Activated naive CD8-positive, alpha-beta T cell treated with anti-CD3 and anti-CD28 coated beads, Interleukin-2, amount 10 ng/mL, durations not matched to agents 7 days and 5 days (primary cell): Measurements from ENCODE around the gene ANKRD13A. TPM values are rescaled to one million over a fixed set of nuclear protein-coding genes. Genes with fewer than 3 reads are reported as not detected.
"Not testable (repeated sequence)": the region's sequence is repeated elsewhere in the genome, so short reads cannot be mapped to it uniquely, and the experiment has no call there.

Experiments
- ATAC-seq: fragments of 150-1000 bp; cut with Tn5 transposase; one replicate; pipeline ENCODE4 v1.10.0; 2021; ENCODE audit warnings: low read depth, moderate library complexity
- POLR2A ChIA-PET: fragments of 350-600 bp; sonication (Branson Sonifier 250); formaldehyde crosslinking; loops from one replicate; lab custom pipeline; 2021; ENCODE audit warnings: antibody characterized with exemption; lab: Charles Lee
- DNase-seq: peaks from one replicate; pipeline ENCODE4 v3.0.0; 2021
- H3K27ac Mint-ChIP-seq: one replicate; pipeline ENCODE4 v1.8.0; 2022; ENCODE audit warnings: mild to moderate bottlenecking, mixed read lengths
- H3K27me3 Mint-ChIP-seq: one replicate; pipeline ENCODE4 v1.8.0; 2022; ENCODE audit warnings: mild to moderate bottlenecking, moderate library complexity, mixed read lengths
- H3K36me3 Mint-ChIP-seq: one replicate; pipeline ENCODE4 v1.8.0; 2021; ENCODE audit warnings: mild to moderate bottlenecking, mixed read lengths
- H3K4me1 Mint-ChIP-seq: one replicate; pipeline ENCODE4 v1.8.0; 2021; ENCODE audit warnings: mixed read lengths
- H3K4me3 Mint-ChIP-seq: one replicate; pipeline ENCODE4 v1.8.0; 2022; ENCODE audit warnings: mild to moderate bottlenecking, moderate library complexity, mixed read lengths
- H3K9me3 Mint-ChIP-seq: one replicate; pipeline ENCODE4 v1.8.0; 2021; ENCODE audit warnings: mixed read lengths
- total RNA-seq, 2 experiments: library from RNA; stranded (reverse); gene quantifications; one replicate each; pipeline ENCODE4 v1.2.3, GENCODE V29; 2021

ANKRD13A gene
- total RNA-seq, 2 experiments from 2014 or later = 85.8 to 88.8 TPM

DNA sequence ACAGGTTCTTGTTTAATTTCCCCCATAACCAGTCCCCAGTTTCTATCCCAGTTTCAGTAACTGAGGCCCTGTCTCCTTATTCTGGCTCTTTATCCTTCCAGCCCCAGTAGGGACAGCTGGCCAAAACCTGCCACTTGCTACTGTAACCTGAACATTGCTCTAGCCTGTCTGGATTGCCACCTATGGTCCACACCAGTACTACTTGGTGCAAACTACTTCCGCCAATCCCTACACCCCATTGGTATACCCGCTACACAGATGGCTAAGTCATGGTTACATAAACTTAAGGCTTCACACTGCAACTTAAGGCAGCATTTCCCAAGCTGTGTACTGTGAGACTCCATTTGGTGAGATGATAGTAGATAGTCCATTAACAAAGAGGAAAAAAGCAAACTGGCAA, 69.4 kb downstream of the ANKRD13A start:
- POLR2A ChIA-PET = no interaction called here
- Mint-ChIP-seq H3K4me3 (no peak overlapping the region), H3K27ac (no peak overlapping the region), H3K9me3 (no peaks in the 10 kb centered on the region), H3K36me3 (peaks cover 19% of the 10 kb centered on the region), H3K27me3 (no peaks in the 10 kb centered on the region), H3K4me1 (peaks cover 21% of the 10 kb centered on the region)
- ATAC-seq = no peak
- no peak for DNase-seq

DNA sequence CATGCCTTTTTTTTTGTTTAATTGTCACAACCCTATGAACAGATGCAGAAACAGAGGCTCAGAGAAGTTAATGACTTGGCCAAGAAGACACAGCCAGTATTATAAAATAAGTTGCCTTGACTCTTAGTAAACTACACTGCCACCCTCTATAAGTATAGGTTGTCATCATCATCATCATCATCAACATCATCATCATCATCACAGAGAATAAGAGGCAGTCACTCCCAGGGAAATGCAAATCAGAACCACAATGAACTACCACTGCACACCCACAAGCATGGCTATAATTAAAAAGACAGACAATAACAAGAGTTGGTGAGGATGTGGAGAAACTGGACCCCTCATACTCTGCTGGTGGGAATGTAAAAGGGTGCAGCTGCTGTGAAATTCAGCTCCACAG, 72.3 kb downstream of the ANKRD13A start:
- Mint-ChIP-seq H3K4me3 (peak overlapping the region; percentile 92), H3K27ac (peak overlapping the region; percentile 36), H3K27me3 (no peaks in the 10 kb centered on the region), H3K36me3 (peaks cover 14% of the 10 kb centered on the region), H3K9me3 (no peaks in the 10 kb centered on the region), H3K4me1 (peaks cover 29% of the 10 kb centered on the region)
- no peak for ATAC-seq
- POLR2A ChIA-PET = no interaction called here
- no peak for DNase-seq

DNA sequence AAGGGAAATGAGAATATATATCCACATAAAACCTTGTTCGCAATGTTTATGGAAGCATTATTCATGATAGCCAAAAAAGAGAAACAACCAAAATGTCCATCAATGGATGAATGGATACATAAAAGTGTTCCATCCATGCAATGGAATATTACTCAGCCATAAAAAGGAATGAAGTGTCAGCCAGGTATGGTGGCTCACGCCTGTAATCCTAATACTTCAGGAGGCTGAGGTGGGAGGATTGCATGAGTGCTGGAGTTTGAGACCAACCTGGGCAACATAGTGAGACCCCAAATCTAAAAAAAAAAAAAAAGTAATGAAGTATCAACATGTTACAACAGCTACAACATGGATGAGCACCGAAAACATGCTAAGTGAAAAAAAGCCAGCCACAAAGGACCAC, 72.7 kb downstream of the ANKRD13A start:
- Mint-ChIP-seq H3K4me1 (peaks cover 29% of the 10 kb centered on the region), H3K4me3 (peak overlapping the region; percentile 92), H3K27me3 (no peaks in the 10 kb centered on the region), H3K36me3 (peaks cover 14% of the 10 kb centered on the region), H3K9me3 (no peaks in the 10 kb centered on the region), H3K27ac (peak overlapping the region; percentile 36)
- POLR2A ChIA-PET = interaction anchor here (1.1 kb wide), 1 partner anchor 27 kb away, joined by 3 read pairs; no protein-coding TSS in a partner anchor
- no peak for ATAC-seq
- DNase-seq = no peak

DNA sequence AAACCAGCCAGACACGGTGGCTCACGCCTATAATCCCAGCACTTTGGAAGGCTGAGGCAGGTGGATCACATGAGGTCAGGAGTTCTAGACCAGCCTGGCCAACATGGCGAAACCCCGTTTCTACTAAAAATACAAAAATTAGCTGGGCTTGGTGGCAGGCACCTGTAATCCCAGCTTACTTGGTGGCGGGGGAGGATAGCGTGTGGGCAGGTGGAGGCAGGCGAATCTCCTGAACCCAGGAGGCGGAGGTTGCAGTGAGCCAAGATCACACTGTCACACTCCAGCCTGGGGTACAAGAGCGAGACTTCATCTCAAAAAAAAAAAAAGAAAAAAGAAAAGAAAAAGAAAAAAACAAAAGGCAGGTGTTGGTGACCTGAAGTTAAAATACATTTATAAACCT, 73.4 kb downstream of the ANKRD13A start:
- Mint-ChIP-seq H3K4me1 (peaks cover 29% of the 10 kb centered on the region), H3K4me3 (peak overlapping the region; percentile 92), H3K27ac (peak overlapping the region; percentile 89), H3K36me3 (peaks cover 14% of the 10 kb centered on the region)
- POLR2A ChIA-PET = interaction anchor here (1.1 to 1.3 kb wide), 3 partner anchors 10 to 35 kb away, joined by 3 read pairs; no protein-coding TSS in a partner anchor
- not testable (repeated sequence) for H3K27me3 Mint-ChIP-seq, ATAC-seq, DNase-seq, H3K9me3 Mint-ChIP-seq

DNA sequence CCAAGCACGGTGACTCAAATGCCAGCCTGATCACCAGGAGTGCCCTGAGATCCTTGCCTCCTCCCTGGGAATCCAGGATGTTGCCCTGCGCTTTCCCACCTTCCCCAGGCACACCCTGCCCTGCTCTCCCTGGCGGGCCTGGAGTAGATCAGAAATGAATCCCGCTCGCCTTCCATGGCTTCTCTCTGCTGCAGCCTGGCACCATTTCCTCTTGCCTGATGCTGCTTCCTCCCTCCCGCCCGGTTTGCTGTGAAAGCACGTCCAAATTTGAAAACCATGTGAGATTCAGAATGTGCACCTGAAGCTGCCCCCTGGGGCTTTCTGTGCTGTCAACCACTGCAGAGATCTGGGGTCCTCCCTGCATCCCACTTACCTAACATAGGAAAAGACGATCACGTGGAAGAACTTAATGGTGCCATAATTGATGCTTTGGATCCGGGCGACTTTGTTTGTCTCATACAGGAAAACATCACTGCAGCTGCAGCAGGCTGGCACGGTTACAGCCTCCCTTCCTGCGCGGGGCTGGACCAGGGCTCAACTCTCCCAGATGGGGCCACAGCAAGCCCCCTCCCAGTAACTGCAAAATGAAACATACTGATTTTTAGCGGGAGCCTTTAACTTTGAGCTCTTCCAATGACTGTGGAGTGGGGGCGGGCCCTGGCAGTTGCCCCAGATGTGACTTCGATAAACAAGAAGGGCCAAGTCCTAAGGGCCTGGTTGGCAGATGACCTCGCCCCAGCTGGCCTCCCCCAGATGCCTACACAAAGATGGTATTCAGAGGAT, 74.0 kb downstream of the ANKRD13A start:
- peak overlapping the region; percentile 92 for H3K4me3 Mint-ChIP-seq
- H3K36me3 Mint-ChIP-seq = peaks cover 14% of the 10 kb centered on the region
- DNase-seq (peak; percentile 50), ATAC-seq (peak; percentile 66)
- no peaks in the 10 kb centered on the region for H3K9me3 Mint-ChIP-seq
- H3K27me3 Mint-ChIP-seq = no peaks in the 10 kb centered on the region
- POLR2A ChIA-PET = interaction anchor here (0.6 to 1.4 kb wide), 6 partner anchors 10 to 78 kb away, joined by 3 to 5 read pairs (median 3); partner anchors contain the start of gene C12orf76
- peak overlapping the region; percentile 89 for H3K27ac Mint-ChIP-seq
- H3K4me1 Mint-ChIP-seq = peaks cover 29% of the 10 kb centered on the region

DNA sequence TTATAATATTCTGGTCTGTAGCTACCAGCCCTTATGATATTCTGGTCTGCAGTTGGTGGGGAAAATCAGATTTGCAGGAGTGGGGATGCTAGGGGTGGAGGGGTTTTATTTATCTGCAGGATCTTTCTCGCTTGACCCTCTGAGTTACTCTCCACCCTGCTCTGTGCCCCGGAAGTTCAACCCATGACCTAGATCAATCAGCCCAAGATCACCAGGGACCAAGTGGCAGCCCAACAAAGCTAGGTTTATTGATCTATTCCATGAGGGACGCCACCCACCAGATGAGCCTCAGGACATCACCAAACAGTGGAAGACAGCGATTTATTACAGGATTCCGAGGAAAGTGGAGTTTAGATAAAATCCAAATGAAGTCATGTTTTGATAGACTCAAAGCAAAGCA, 74.9 kb downstream of the ANKRD13A start:
- no peaks in the 10 kb centered on the region for H3K27me3 Mint-ChIP-seq
- ATAC-seq (no peak), DNase-seq (no peak)
- H3K9me3 Mint-ChIP-seq = peaks cover 1% of the 10 kb centered on the region
- H3K4me3 Mint-ChIP-seq = peak overlapping the region; percentile 92
- H3K27ac Mint-ChIP-seq = no peak overlapping the region
- H3K36me3 Mint-ChIP-seq = peaks cover 14% of the 10 kb centered on the region
- H3K4me1 Mint-ChIP-seq = peaks cover 34% of the 10 kb centered on the region
- POLR2A ChIA-PET = interaction anchor here (0.6 to 1.4 kb wide), 4 partner anchors 26 to 79 kb away, joined by 3 to 5 read pairs (median 4); partner anchors contain the start of gene C12orf76

DNA sequence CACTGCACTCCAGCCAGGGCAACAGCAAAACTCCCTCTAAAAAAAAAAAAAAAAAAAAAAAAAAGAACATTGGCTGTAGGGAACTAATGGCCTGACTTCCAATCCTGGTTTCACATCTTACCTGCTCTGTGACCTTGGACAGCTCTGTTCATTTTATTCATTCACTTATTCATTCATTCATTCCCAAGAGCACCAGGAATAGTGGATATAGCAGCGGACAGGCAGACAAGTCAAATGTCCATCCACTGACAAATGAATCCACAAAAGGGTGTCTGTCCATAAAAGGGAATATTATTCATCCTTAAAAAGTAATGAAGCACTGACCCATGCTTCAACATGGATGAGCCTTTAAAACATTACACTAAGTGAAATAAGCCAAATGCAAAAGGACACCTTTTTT, 76.7 kb downstream of the ANKRD13A start:
- DNase-seq (no peak), ATAC-seq (no peak)
- Mint-ChIP-seq H3K27me3 (no peaks in the 10 kb centered on the region), H3K9me3 (peaks cover 1% of the 10 kb centered on the region), H3K36me3 (peaks cover 20% of the 10 kb centered on the region), H3K4me3 (no peak overlapping the region), H3K27ac (no peak overlapping the region), H3K4me1 (peaks cover 47% of the 10 kb centered on the region)
- POLR2A ChIA-PET = interaction anchor here (0.6 kb wide), 1 partner anchor 175 kb away, joined by 4 read pairs; no protein-coding TSS in a partner anchor

DNA sequence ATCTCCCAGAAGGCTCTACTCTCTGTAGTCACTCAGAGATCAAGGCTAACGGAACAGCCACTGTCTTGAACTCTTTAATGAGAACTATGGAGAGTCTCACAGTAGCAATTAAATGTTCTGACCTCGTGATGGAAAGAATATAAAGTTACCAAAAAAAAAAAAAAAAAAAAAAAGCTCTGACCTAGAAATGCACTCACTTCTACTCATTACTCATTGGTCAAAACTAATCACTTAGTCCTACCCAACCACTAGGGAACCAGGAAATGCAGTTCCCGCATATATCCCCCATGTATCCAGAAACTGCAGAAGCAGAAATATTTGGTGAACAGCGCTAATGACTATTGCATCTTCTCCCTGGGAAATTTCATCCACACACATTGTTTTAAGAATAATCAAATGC, 78.6 kb downstream of the ANKRD13A start:
- no peak for DNase-seq
- Mint-ChIP-seq H3K27me3 (no peaks in the 10 kb centered on the region), H3K4me1 (peaks cover 34% of the 10 kb centered on the region), H3K4me3 (no peak overlapping the region), H3K9me3 (peaks cover 1% of the 10 kb centered on the region), H3K27ac (peak overlapping the region; percentile 4), H3K36me3 (peaks cover 9% of the 10 kb centered on the region)
- no peak for ATAC-seq
- POLR2A ChIA-PET = interaction anchor here (0.6 kb wide), 1 partner anchor 213 kb away, joined by 3 read pairs; no protein-coding TSS in a partner anchor

DNA sequence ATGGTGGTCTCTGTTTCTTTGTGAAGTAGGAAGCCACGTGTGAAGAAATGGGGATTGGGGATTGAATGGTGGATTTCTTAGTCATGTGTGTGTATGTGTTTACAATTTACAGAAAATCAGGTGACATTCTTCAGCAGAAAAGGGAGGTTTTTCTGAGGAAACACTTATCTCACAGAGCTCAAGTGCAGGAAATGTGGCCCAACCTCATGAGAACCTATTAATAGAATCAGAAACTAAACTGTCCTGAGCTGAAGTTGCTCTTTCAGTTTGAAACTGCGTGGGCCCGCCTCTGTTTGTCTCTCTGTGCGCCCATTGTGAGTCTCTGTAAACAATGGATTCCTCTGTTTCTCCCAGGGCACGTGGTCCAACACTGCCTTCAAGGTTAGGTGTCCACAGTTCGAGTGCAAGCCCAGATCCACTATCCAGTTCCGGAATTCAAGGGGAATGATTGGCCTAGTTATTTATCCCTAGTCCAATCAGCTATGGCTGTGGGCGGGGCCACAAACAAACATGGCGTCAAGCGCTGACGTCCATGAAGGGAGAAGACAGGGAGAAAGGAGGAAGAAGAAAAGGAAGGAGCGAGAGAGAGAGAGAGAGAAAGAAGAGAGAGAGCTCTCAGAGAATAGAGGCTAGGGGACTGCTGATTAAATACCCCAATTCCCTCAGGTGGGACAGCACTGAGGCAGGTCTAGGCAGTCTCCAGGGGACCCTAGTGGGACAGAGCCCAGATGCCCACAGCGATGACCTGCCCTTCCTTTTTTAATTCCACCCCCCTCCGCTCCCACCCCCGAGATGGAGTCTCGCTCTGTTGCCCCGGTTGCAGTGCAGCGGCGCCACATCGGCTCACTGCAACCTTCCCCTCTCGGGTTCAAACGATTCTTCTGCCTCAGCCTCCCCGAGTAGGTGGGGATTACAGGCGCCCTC, 80.5 kb downstream of the ANKRD13A start:
- POLR2A ChIA-PET = interaction anchor here (0.5 to 2.0 kb wide), 12 partner anchors 10 to 526 kb away, joined by 3 to 10 read pairs (median 4); partner anchors contain the start of genes ATP2A2, FAM216A and GPN3

DNA sequence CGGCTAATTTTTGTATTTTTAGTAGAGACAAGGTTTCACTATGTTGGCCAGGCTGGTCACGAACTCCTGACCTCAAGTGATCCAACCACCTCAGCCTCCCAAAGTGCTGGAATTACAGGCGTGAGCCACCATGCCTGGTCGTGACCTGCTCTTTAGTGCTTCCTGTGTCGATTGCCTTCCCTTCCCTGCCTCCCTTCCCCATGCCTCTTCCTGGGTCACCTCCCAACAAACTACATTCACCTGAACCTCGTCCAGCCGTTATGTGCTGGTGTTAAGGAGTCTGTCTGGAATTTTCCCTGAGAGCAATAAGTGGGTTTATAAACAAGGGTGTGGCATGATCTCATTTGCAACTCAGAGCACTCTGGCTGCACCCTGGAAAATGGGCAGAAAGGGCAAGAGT, 81.2 kb downstream of the ANKRD13A start:
- H3K9me3 Mint-ChIP-seq = peaks cover 1% of the 10 kb centered on the region
- POLR2A ChIA-PET = interaction anchor here (1.0 to 2.0 kb wide), 4 partner anchors 14 to 351 kb away, joined by 4 to 10 read pairs (median 6); no protein-coding TSS in a partner anchor
- H3K27ac Mint-ChIP-seq = peak overlapping the region; percentile 96
- peaks cover 17% of the 10 kb centered on the region for H3K4me1 Mint-ChIP-seq
- DNase-seq (no peak), ATAC-seq (no peak)
- H3K4me3 Mint-ChIP-seq = peak overlapping the region; percentile 38
- peaks cover 6% of the 10 kb centered on the region for H3K36me3 Mint-ChIP-seq
- H3K27me3 Mint-ChIP-seq = peaks cover 2% of the 10 kb centered on the region

More for the DNA sequence above, 80.5 kb downstream of the ANKRD13A start:
- H3K27ac Mint-ChIP-seq = peak overlapping the region; percentile 96
- ATAC-seq = peak; percentile 90
- peaks cover 1% of the 10 kb centered on the region for H3K9me3 Mint-ChIP-seq
- H3K4me1 Mint-ChIP-seq = peaks cover 17% of the 10 kb centered on the region
- H3K27me3 Mint-ChIP-seq = peaks cover 2% of the 10 kb centered on the region
- DNase-seq = peak; percentile 74
- H3K36me3 Mint-ChIP-seq = peaks cover 6% of the 10 kb centered on the region
- peak overlapping the region; percentile 86 for H3K4me3 Mint-ChIP-seq

DNA sequence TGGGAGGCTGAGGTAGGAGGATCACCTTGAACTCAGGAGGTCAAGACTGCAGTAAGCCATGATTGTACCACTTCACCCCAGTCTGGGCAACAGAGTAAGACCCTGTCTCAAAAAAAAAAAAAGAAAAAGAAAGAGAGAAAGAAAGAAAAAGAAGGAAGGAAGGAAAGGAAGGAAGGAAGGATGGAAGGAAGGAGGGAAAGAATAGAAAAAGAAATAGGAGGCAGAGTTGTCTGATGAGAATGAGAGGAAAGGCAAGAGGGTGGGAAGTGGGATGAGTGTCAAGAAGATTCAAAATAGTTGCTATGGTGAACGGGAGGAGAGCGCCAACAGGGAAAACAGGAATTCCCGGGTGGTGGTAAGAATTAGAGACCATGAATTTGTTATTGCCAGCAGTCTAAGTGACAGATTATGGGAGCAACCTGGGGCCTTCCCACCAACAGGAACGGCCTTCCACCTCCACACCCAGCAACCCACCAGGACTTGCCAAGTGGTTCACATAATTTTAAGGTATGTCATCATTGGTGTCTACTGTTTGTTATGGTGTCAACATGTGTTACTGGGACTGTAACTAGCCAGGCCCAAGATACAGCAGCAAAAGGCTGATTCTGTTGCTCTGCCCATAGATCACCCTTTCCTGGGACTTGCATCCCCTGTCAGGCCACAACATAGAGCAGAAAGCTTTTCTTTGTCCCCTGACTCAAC, 85.2 kb downstream of the ANKRD13A start:
- Mint-ChIP-seq H3K27me3 (peaks cover 18% of the 10 kb centered on the region), H3K27ac (no peak overlapping the region), H3K9me3 (peaks cover 3% of the 10 kb centered on the region), H3K36me3 (peaks cover 6% of the 10 kb centered on the region), H3K4me3 (no peak overlapping the region), H3K4me1 (peaks cover 11% of the 10 kb centered on the region)
- POLR2A ChIA-PET = no interaction called here
- DNase-seq (no peak), ATAC-seq (no peak)

DNA sequence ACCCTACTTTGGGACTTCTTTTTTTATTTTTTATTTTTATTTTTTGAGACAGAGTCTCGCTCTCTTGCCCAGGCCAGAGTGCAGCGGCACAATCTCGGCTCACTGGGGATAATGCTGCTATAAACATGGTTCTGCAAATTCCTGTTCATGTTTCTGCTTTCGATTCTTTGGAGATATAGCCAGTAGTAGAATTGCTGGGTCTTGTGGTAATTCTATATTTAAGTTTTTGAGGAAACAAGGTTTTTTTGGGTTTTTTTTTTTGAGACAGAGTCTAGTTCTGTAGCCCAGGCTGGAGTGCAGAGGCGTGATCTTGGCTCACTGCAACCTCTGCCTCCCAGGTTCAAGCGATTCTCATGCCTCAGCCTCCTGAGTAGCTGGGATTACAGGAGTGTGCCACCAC, 89.0 kb downstream of the ANKRD13A start:
- H3K4me1 Mint-ChIP-seq, H3K27ac Mint-ChIP-seq, H3K4me3 Mint-ChIP-seq, DNase-seq, ATAC-seq, H3K36me3 Mint-ChIP-seq, POLR2A ChIA-PET, H3K9me3 Mint-ChIP-seq: not testable (repeated sequence)
- peaks cover 32% of the 10 kb centered on the region for H3K27me3 Mint-ChIP-seq
